Measurements from ENCODE around the gene KCNIP4. TPM values are rescaled to one million over a fixed set of nuclear protein-coding genes. Genes with fewer than 3 reads are reported as not detected.

KCNIP4 gene
- total RNA-seq, 1 donor from 2014 or later: 6.2 TPM

GRCh38 chr4:21827575-21827974 lies 121.0 kb downstream of the KCNIP4 start:
- Mint-ChIP-seq H3K4me1 (ENCODE audit: unreplicated experiment) (no peaks in the 10 kb centered on the region), H3K9me3 (no peaks in the 10 kb centered on the region), H3K27me3 (no peaks in the 10 kb centered on the region), H3K36me3 (no peaks in the 10 kb centered on the region), H3K27ac (no peak overlapping the region), H3K4me3 (no peak overlapping the region)
- no peak for TF ChIP-seq CTCF (conservative IDR thresholded peaks at IDR 0.05)
- DNase-seq (ENCODE audit: extremely low spot score, unreplicated experiment): no peak

- Mint-ChIP-seq H3K36me3 (no peaks in the 10 kb centered on the region), H3K4me1 (ENCODE audit: unreplicated experiment) (no peaks in the 10 kb centered on the region), H3K27ac (no peak overlapping the region), H3K9me3 (no peaks in the 10 kb centered on the region), H3K27me3 (no peaks in the 10 kb centered on the region), H3K4me3 (no peak overlapping the region)
- no peak for DNase-seq (ENCODE audit: extremely low spot score, unreplicated experiment)
- no peak for TF ChIP-seq CTCF (conservative IDR thresholded peaks at IDR 0.05)
Observed at GRCh38 chr4:21826071-21826470, 122.5 kb downstream of the KCNIP4 start.

GRCh38 chr4:21819086-21819485 lies 129.5 kb downstream of the KCNIP4 start:
- no peak for TF ChIP-seq CTCF (conservative IDR thresholded peaks at IDR 0.05)
- H3K36me3 Mint-ChIP-seq: no peaks in the 10 kb centered on the region
- DNase-seq (ENCODE audit: extremely low spot score, unreplicated experiment): no peak
- no peaks in the 10 kb centered on the region for H3K27me3 Mint-ChIP-seq
- no peak overlapping the region for H3K27ac Mint-ChIP-seq
- no peak overlapping the region for H3K4me3 Mint-ChIP-seq
- H3K9me3 Mint-ChIP-seq: peaks cover 6% of the 10 kb centered on the region
- H3K4me1 Mint-ChIP-seq (ENCODE audit: unreplicated experiment): no peaks in the 10 kb centered on the region

GRCh38 chr4:21815651-21816377 lies 132.8 kb downstream of the KCNIP4 start:
- DNase-seq (ENCODE audit: extremely low spot score, unreplicated experiment): no peak
- TF ChIP-seq CTCF (conservative IDR thresholded peaks at IDR 0.05): no peak
- Mint-ChIP-seq H3K9me3 (peaks cover 6% of the 10 kb centered on the region), H3K4me3 (no peak overlapping the region), H3K4me1 (ENCODE audit: unreplicated experiment) (no peaks in the 10 kb centered on the region), H3K36me3 (no peaks in the 10 kb centered on the region), H3K27me3 (no peaks in the 10 kb centered on the region), H3K27ac (no peak overlapping the region)

- no peaks in the 10 kb centered on the region for H3K36me3 Mint-ChIP-seq
- no peak for TF ChIP-seq CTCF (conservative IDR thresholded peaks at IDR 0.05)
Observed at GRCh38 chr4:21811565-21811964, 137.0 kb downstream of the KCNIP4 start.

More at GRCh38 chr4:21811565-21811964, 137.0 kb downstream of the KCNIP4 start:
- no peak for DNase-seq (ENCODE audit: extremely low spot score, unreplicated experiment)
- H3K4me3 Mint-ChIP-seq: no peak overlapping the region
- no peaks in the 10 kb centered on the region for H3K27me3 Mint-ChIP-seq
- H3K27ac Mint-ChIP-seq: no peak overlapping the region
- peaks cover 4% of the 10 kb centered on the region for H3K9me3 Mint-ChIP-seq
- no peaks in the 10 kb centered on the region for H3K4me1 Mint-ChIP-seq (ENCODE audit: unreplicated experiment)
